ENCODE measurements around the gene TTN.

TTN gene

GRCh38 chr2:178806543-178806942, 680 bp downstream of the TTN start:
- Histone ChIP-seq H3K9me3 (ENCODE audit: control insufficient read depth, insufficient read depth, low read length) (no peaks in the 10 kb centered on the region), H3K27me3 (ENCODE audit: control insufficient read depth, insufficient read depth, low read length) (no peaks in the 10 kb centered on the region), H3K4me1 (ENCODE audit: control insufficient read depth, insufficient read depth, low read length) (no peaks in the 10 kb centered on the region), H3K9ac (ENCODE audit: low read depth, low read length) (no peak overlapping the region), H3K4me3 (ENCODE audit: low read depth, low read length) (no peak overlapping the region), H3K36me3 (ENCODE audit: control insufficient read depth, insufficient read depth, low read length) (no peaks in the 10 kb centered on the region)

- no peaks in the 10 kb centered on the region for H3K9me3 ChIP-seq (ENCODE audit: control insufficient read depth, insufficient read depth, low read length)
- no peak overlapping the region for H3K4me3 ChIP-seq (ENCODE audit: low read depth, low read length)
- no peaks in the 10 kb centered on the region for H3K27me3 ChIP-seq (ENCODE audit: control insufficient read depth, insufficient read depth, low read length)
- no peaks in the 10 kb centered on the region for H3K36me3 ChIP-seq (ENCODE audit: control insufficient read depth, insufficient read depth, low read length)
- no peaks in the 10 kb centered on the region for H3K4me1 ChIP-seq (ENCODE audit: control insufficient read depth, insufficient read depth, low read length)
- H3K9ac ChIP-seq (ENCODE audit: low read depth, low read length) = no peak overlapping the region
Measured at GRCh38 chr2:178805457-178805856, 1.8 kb downstream of the TTN start.

GRCh38 chr2:178804791-178805190, 2.4 kb downstream of the TTN start:
- H3K36me3 ChIP-seq (ENCODE audit: control insufficient read depth, insufficient read depth, low read length) = no peaks in the 10 kb centered on the region
- H3K4me3 ChIP-seq (ENCODE audit: low read depth, low read length) = no peak overlapping the region
- H3K4me1 ChIP-seq (ENCODE audit: control insufficient read depth, insufficient read depth, low read length) = no peaks in the 10 kb centered on the region
- no peak overlapping the region for H3K9ac ChIP-seq (ENCODE audit: low read depth, low read length)
- no peaks in the 10 kb centered on the region for H3K27me3 ChIP-seq (ENCODE audit: control insufficient read depth, insufficient read depth, low read length)
- H3K9me3 ChIP-seq (ENCODE audit: control insufficient read depth, insufficient read depth, low read length) = no peaks in the 10 kb centered on the region

GRCh38 chr2:178800510-178800909, 6.7 kb downstream of the TTN start:
- no peaks in the 10 kb centered on the region for H3K4me1 ChIP-seq (ENCODE audit: control insufficient read depth, insufficient read depth, low read length)
- no peaks in the 10 kb centered on the region for H3K27me3 ChIP-seq (ENCODE audit: control insufficient read depth, insufficient read depth, low read length)
- H3K9me3 ChIP-seq (ENCODE audit: control insufficient read depth, insufficient read depth, low read length) = no peaks in the 10 kb centered on the region
- no peak overlapping the region for H3K9ac ChIP-seq (ENCODE audit: low read depth, low read length)
- H3K4me3 ChIP-seq (ENCODE audit: low read depth, low read length) = no peak overlapping the region
- no peaks in the 10 kb centered on the region for H3K36me3 ChIP-seq (ENCODE audit: control insufficient read depth, insufficient read depth, low read length)

GRCh38 chr2:178799305-178799704, 7.9 kb downstream of the TTN start:
- no peaks in the 10 kb centered on the region for H3K4me1 ChIP-seq (ENCODE audit: control insufficient read depth, insufficient read depth, low read length)
- no peak overlapping the region for H3K4me3 ChIP-seq (ENCODE audit: low read depth, low read length)
- H3K27me3 ChIP-seq (ENCODE audit: control insufficient read depth, insufficient read depth, low read length) = no peaks in the 10 kb centered on the region
- H3K36me3 ChIP-seq (ENCODE audit: control insufficient read depth, insufficient read depth, low read length) = no peaks in the 10 kb centered on the region
- H3K9ac ChIP-seq (ENCODE audit: low read depth, low read length) = no peak overlapping the region
- H3K9me3 ChIP-seq (ENCODE audit: control insufficient read depth, insufficient read depth, low read length) = no peaks in the 10 kb centered on the region

GRCh38 chr2:178796079-178796677, 11.0 kb downstream of the TTN start:
- Histone ChIP-seq H3K27me3 (ENCODE audit: control insufficient read depth, insufficient read depth, low read length) (no peaks in the 10 kb centered on the region), H3K4me3 (ENCODE audit: low read depth, low read length) (no peak overlapping the region), H3K4me1 (ENCODE audit: control insufficient read depth, insufficient read depth, low read length) (no peaks in the 10 kb centered on the region), H3K9me3 (ENCODE audit: control insufficient read depth, insufficient read depth, low read length) (no peaks in the 10 kb centered on the region), H3K9ac (ENCODE audit: low read depth, low read length) (no peak overlapping the region), H3K36me3 (ENCODE audit: control insufficient read depth, insufficient read depth, low read length) (no peaks in the 10 kb centered on the region)

- no peak overlapping the region for H3K4me3 ChIP-seq (ENCODE audit: low read depth, low read length)
- H3K4me1 ChIP-seq (ENCODE audit: control insufficient read depth, insufficient read depth, low read length) = peaks cover 3% of the 10 kb centered on the region
- no peaks in the 10 kb centered on the region for H3K9me3 ChIP-seq (ENCODE audit: control insufficient read depth, insufficient read depth, low read length)
- H3K27me3 ChIP-seq (ENCODE audit: control insufficient read depth, insufficient read depth, low read length) = no peaks in the 10 kb centered on the region
- H3K9ac ChIP-seq (ENCODE audit: low read depth, low read length) = no peak overlapping the region
- H3K36me3 ChIP-seq (ENCODE audit: control insufficient read depth, insufficient read depth, low read length) = no peaks in the 10 kb centered on the region
Measured at GRCh38 chr2:178787934-178788333, 19.3 kb downstream of the TTN start.

GRCh38 chr2:178787155-178787554, 20.1 kb downstream of the TTN start:
- no peaks in the 10 kb centered on the region for H3K36me3 ChIP-seq (ENCODE audit: control insufficient read depth, insufficient read depth, low read length)
- H3K27me3 ChIP-seq (ENCODE audit: control insufficient read depth, insufficient read depth, low read length) = no peaks in the 10 kb centered on the region
- no peaks in the 10 kb centered on the region for H3K9me3 ChIP-seq (ENCODE audit: control insufficient read depth, insufficient read depth, low read length)
- H3K9ac ChIP-seq (ENCODE audit: low read depth, low read length) = no peak overlapping the region
- no peak overlapping the region for H3K4me3 ChIP-seq (ENCODE audit: low read depth, low read length)
- H3K4me1 ChIP-seq (ENCODE audit: control insufficient read depth, insufficient read depth, low read length) = peaks cover 3% of the 10 kb centered on the region

- Histone ChIP-seq H3K36me3 (ENCODE audit: control insufficient read depth, insufficient read depth, low read length) (no peaks in the 10 kb centered on the region), H3K4me3 (ENCODE audit: low read depth, low read length) (no peak overlapping the region), H3K27me3 (ENCODE audit: control insufficient read depth, insufficient read depth, low read length) (no peaks in the 10 kb centered on the region), H3K9ac (ENCODE audit: low read depth, low read length) (no peak overlapping the region), H3K9me3 (ENCODE audit: control insufficient read depth, insufficient read depth, low read length) (no peaks in the 10 kb centered on the region), H3K4me1 (ENCODE audit: control insufficient read depth, insufficient read depth, low read length) (no peaks in the 10 kb centered on the region)
Measured at GRCh38 chr2:178783889-178784288, 23.3 kb downstream of the TTN start.

- no peaks in the 10 kb centered on the region for H3K36me3 ChIP-seq (ENCODE audit: control insufficient read depth, insufficient read depth, low read length)
- no peaks in the 10 kb centered on the region for H3K4me1 ChIP-seq (ENCODE audit: control insufficient read depth, insufficient read depth, low read length)
- no peaks in the 10 kb centered on the region for H3K27me3 ChIP-seq (ENCODE audit: control insufficient read depth, insufficient read depth, low read length)
- H3K4me3 ChIP-seq (ENCODE audit: low read depth, low read length) = no peak overlapping the region
- no peaks in the 10 kb centered on the region for H3K9me3 ChIP-seq (ENCODE audit: control insufficient read depth, insufficient read depth, low read length)
- no peak overlapping the region for H3K9ac ChIP-seq (ENCODE audit: low read depth, low read length)
Measured at GRCh38 chr2:178782236-178782635, 25.0 kb downstream of the TTN start.

- Histone ChIP-seq H3K9me3 (ENCODE audit: control insufficient read depth, insufficient read depth, low read length) (no peaks in the 10 kb centered on the region), H3K4me3 (ENCODE audit: low read depth, low read length) (no peak overlapping the region), H3K27me3 (ENCODE audit: control insufficient read depth, insufficient read depth, low read length) (no peaks in the 10 kb centered on the region), H3K9ac (ENCODE audit: low read depth, low read length) (no peak overlapping the region), H3K36me3 (ENCODE audit: control insufficient read depth, insufficient read depth, low read length) (peaks cover 5% of the 10 kb centered on the region), H3K4me1 (ENCODE audit: control insufficient read depth, insufficient read depth, low read length) (no peaks in the 10 kb centered on the region)
Measured at GRCh38 chr2:178777577-178777976, 29.6 kb downstream of the TTN start.

GRCh38 chr2:178776751-178777150, 30.5 kb downstream of the TTN start:
- Histone ChIP-seq H3K4me3 (ENCODE audit: low read depth, low read length) (no peak overlapping the region), H3K4me1 (ENCODE audit: control insufficient read depth, insufficient read depth, low read length) (no peaks in the 10 kb centered on the region), H3K36me3 (ENCODE audit: control insufficient read depth, insufficient read depth, low read length) (peaks cover 5% of the 10 kb centered on the region), H3K9ac (ENCODE audit: low read depth, low read length) (no peak overlapping the region), H3K27me3 (ENCODE audit: control insufficient read depth, insufficient read depth, low read length) (no peaks in the 10 kb centered on the region), H3K9me3 (ENCODE audit: control insufficient read depth, insufficient read depth, low read length) (no peaks in the 10 kb centered on the region)

All from iPS-15b (cell line).